ENCODE results near the gene DUSP8. TPM values are rescaled to one million over a fixed set of nuclear protein-coding genes. Genes with fewer than 3 reads are reported as not detected.
A peak's percentile ranks its signal among the peaks of the same experiment; 100 is the strongest.

Gene DUSP8
- total and polyA plus RNA-seq, 8 donors = 6.4 to 23.5 (median 12.2) TPM

DNA sequence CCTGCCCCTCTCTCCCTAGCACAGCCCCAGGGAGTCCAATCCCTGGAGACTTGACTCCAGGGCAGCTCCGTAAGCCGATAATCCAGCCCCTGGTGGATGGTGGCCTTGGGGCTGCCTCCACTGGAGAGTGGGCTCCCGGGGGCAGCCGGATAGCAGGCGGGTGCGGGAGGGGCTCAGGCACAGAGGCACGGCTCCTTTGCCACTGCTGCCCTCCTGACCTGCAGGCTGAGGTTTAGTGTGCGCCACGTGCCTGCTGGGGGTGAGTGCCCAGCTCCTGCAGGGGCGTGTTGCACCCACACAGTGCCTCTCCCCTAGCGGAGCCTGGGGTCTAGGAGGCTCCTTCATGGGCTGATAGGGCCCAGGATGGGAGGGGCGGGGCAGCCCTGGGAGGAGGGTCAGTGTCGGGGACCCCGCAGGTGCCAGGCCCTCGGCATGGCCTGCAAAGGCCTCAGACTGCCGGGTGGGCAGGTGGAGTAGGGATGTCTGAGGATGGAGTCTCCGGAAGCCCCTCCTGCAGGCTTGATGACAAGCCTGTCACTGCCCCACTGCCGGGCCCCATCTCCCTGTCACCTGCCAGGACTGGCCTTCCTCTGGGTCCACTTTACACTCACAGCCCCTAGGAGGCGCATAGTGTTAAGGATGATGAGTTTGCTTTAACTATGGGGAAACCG is 5.6 kb downstream of the DUSP8 start:
- intact Hi-C loops (cut with DNase I) = no loop called here
- H3K4me3 ChIP-seq = no peak overlapping the region
- no peak for ATAC-seq
- H3K4me1 ChIP-seq = peaks cover 0 to 21% (median 9%) of the 10 kb centered on the region in 3 donors
- no peaks in the 10 kb centered on the region for H3K9me3 ChIP-seq
- FAIRE-seq = no peak
- TF ChIP-seq, protein P1, sequence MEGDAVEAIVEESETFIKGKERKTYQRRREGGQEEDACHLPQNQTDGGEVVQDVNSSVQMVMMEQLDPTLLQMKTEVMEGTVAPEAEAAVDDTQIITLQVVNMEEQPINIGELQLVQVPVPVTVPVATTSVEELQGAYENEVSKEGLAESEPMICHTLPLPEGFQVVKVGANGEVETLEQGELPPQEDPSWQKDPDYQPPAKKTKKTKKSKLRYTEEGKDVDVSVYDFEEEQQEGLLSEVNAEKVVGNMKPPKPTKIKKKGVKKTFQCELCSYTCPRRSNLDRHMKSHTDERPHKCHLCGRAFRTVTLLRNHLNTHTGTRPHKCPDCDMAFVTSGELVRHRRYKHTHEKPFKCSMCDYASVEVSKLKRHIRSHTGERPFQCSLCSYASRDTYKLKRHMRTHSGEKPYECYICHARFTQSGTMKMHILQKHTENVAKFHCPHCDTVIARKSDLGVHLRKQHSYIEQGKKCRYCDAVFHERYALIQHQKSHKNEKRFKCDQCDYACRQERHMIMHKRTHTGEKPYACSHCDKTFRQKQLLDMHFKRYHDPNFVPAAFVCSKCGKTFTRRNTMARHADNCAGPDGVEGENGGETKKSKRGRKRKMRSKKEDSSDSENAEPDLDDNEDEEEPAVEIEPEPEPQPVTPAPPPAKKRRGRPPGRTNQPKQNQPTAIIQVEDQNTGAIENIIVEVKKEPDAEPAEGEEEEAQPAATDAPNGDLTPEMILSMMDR (IDR thresholded peaks at IDR 0.05) = no peak
- DNase-seq = peak in 3 of 6 donors; percentile 38 to 69 (median 56)
- no peaks in the 10 kb centered on the region for H3K27me3 ChIP-seq
- 82 to 87% methylated on average over 20 of the region's 20 CpGs for WGBS, 2 donors
- peaks cover 0 to 12% (median 0%) of the 10 kb centered on the region in 3 donors for H3K36me3 ChIP-seq
- no peak overlapping the region for H3K27ac ChIP-seq

DNA sequence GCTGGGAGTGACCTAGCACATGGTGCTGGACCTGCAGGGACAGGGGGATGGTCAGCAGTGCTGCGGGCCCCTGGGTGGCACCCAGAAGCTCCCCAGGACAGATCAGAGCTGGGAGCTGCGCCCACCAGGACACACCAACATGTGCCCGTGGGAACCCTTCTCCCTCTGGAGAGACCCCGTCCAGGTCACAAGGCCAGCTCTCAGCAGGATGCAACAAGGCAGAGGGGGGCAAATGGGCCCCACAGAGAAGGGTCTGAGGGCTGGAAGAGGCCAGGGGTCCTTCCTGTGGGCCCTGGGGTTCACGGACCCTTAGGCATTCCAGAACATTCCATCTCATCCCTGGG is 6.2 kb downstream of the DUSP8 start:
- H3K27ac ChIP-seq = no peak overlapping the region
- H3K4me3 ChIP-seq = no peak overlapping the region
- peaks cover 0 to 21% (median 9%) of the 10 kb centered on the region in 3 donors for H3K4me1 ChIP-seq
- intact Hi-C loops (cut with DNase I) = no loop called here
- peaks cover 0 to 12% (median 0%) of the 10 kb centered on the region in 3 donors for H3K36me3 ChIP-seq
- TF ChIP-seq, protein P1 (IDR thresholded peaks at IDR 0.05) = no peak
- no peaks in the 10 kb centered on the region for H3K27me3 ChIP-seq
- ATAC-seq (no peak), DNase-seq (no peak), FAIRE-seq (no peak)
- 93 to 95% methylated on average over 5 of the region's 5 CpGs for WGBS, 2 donors
- no peaks in the 10 kb centered on the region for H3K9me3 ChIP-seq

DNA sequence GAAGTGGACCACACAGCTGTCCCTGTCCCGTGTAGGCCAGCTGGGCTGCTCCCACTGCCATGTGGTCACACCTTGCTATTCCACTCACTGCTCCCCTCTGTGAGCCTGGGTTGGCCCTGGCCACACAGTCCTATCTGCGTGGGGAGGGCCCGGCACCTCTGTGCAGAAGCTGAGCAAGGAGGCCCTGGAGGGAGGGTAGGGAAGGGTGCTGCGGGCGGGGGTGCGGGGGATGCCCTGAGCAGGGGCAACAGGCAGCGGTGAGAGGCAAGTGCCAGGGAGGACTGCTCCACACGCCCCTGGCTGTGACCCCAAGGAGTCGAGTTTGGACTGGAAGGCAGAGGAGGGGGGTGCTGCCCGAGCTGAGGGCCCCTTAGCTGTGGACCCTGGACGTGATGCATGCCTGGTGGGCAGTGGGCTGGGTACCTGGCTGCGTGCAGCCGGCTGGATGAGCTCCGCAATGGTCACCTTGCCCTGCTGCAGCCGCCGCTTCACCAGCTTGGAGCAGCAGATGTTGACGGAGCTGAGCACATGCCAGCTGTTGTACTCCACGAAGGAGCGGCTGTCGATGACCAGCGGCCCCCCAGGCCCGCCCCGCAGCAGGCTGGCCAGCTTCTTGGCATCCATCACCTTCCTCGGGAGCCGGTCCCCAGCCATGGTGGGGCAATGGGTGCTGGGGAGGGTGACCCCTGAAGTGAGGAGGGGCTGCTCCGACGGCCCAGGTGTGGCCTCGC is 6.7 kb downstream of the DUSP8 start:
- peaks cover 0 to 12% (median 0%) of the 10 kb centered on the region in 3 donors for H3K36me3 ChIP-seq
- ATAC-seq (peak; percentile 4 to 37 (median 17)), FAIRE-seq (no peak), DNase-seq (peak in 5 of 6 donors; percentile 18 to 79 (median 53))
- H3K27ac ChIP-seq = peak overlapping the region; percentile 39 to 74 (median 66)
- H3K27me3 ChIP-seq = no peaks in the 10 kb centered on the region
- no peak overlapping the region for H3K4me3 ChIP-seq
- H3K4me1 ChIP-seq = peaks cover under 1 to 17% (median 9%) of the 10 kb centered on the region in 3 donors
- 85 to 91% methylated on average over 22 to 28 of the region's 28 CpGs for WGBS, 2 donors
- TF ChIP-seq, protein P1 (IDR thresholded peaks at IDR 0.05) = no peak
- no peaks in the 10 kb centered on the region for H3K9me3 ChIP-seq
- intact Hi-C loops (cut with DNase I) = no loop called here

DNA sequence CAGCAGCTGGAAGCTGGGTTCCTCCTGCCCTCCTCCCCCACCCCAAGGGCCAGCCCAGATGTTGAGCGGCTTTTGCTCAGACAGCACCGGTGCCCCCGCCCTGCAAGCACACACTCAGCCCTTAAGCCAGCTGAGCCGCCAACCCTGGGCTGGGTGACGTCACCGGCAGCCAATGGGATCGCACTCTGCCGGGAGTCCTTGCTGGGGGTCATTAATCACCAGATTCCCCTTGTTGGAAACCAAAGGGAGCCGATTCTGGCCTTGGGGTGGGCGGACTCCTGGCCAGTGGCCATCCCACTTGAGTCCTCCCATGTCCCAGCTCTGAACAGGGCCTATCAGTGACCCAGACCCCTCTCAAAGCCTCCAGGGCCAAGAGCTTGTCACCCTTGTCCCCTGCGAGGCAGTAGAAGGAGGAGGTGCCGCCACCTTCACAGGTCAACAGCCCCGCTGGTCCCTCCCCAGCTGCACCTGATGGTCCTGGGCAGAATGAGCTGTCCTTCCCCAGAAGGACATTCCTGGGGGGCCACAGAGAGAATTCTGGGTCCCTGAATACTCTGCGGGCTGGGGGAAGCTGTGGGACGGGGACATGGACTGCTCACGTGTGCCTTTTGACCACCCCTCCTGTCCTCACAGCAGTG is 7.4 kb downstream of the DUSP8 start:
- Histone ChIP-seq H3K9me3 (no peaks in the 10 kb centered on the region), H3K27me3 (no peaks in the 10 kb centered on the region), H3K4me1 (peaks cover 7 to 20% (median 14%) of the 10 kb centered on the region in 3 donors), H3K4me3 (no peak overlapping the region), H3K36me3 (peaks cover 0 to 12% (median 0%) of the 10 kb centered on the region in 3 donors), H3K27ac (peak overlapping the region; percentile 39 to 74 (median 66))
- FAIRE-seq (no peak), DNase-seq (peak; percentile 83 to 95 (median 90)), ATAC-seq (peak; percentile 53 to 80 (median 78))
- intact Hi-C loops (cut with DNase I) = no loop called here
- TF ChIP-seq, protein P1 (IDR thresholded peaks at IDR 0.05) = no peak
- WGBS, 2 donors = 45 to 50% methylated on average over 15 to 16 of the region's 16 CpGs
